MCF 10A (cell line): ENCODE results near the gene CDK5RAP3. TPM values are rescaled to one million over a fixed set of nuclear protein-coding genes. Genes with fewer than 3 reads are reported as not detected.

Experiments
- BruUV-seq: library from RNA; stranded (reverse); fragments of 400-500 nt; replicated peaks from 2 replicates; lab custom pipeline; 2021; lab: Mats Ljungman, UMichigan
- CTCF ChIA-PET: fragments of 300-600 bp; sonication (Branson Sonifier 250); formaldehyde crosslinking; extraction: SDS; loops from one replicate; lab custom pipeline; 2021; ENCODE audit warnings: antibody characterized with exemption, inconsistent platforms; lab: Yijun Ruan, JAX
- POLR2A ChIA-PET: fragments of 300-600, 350-650 bp; sonication (Branson Sonifier 250); formaldehyde crosslinking; extraction: SDS; loops from one replicate; lab custom pipeline; 2020; ENCODE audit warnings: antibody characterized with exemption, inconsistent platforms; lab: Yijun Ruan, JAX
- DNase-seq: peaks from one replicate; pipeline ENCODE4 v3.0.0-alpha.2; 2018; ENCODE audit not compliant: unreplicated experiment
- H3K27ac Mint-ChIP-seq: one replicate; pipeline ENCODE4 v1.8.0; 2022; ENCODE audit warnings: mild to moderate bottlenecking, low read depth, mixed read lengths; ENCODE audit not compliant: unreplicated experiment
- H3K27me3 Mint-ChIP-seq: one replicate; pipeline ENCODE4 v1.8.0; 2022; ENCODE audit warnings: mixed read lengths; ENCODE audit not compliant: insufficient read depth, unreplicated experiment
- H3K36me3 Mint-ChIP-seq: one replicate; pipeline ENCODE4 v1.8.0; 2022; ENCODE audit warnings: mild to moderate bottlenecking, moderate library complexity, mixed read lengths; ENCODE audit not compliant: insufficient read depth, unreplicated experiment
- H3K4me1 Mint-ChIP-seq: one replicate; pipeline ENCODE4 v1.8.0; 2022; ENCODE audit warnings: mixed read lengths; ENCODE audit not compliant: insufficient read depth, unreplicated experiment
- H3K4me3 Mint-ChIP-seq: one replicate; pipeline ENCODE4 v1.8.0; 2022; ENCODE audit warnings: mild to moderate bottlenecking, moderate library complexity, mixed read lengths; ENCODE audit not compliant: unreplicated experiment
- H3K9me3 Mint-ChIP-seq: one replicate; pipeline ENCODE4 v1.8.0; 2022; ENCODE audit warnings: mixed read lengths; ENCODE audit not compliant: unreplicated experiment
- intact Hi-C: fragments of 100-400 bp; cut with micrococcal nuclease; formaldehyde crosslinking; loops from 2 replicates; pipeline ENCODE4 v1.14.1; 2022
- total RNA-seq: library from RNA; stranded (reverse); gene quantifications from 2 replicates; pipeline ENCODE4 v1.2.3, GENCODE V29; 2022
- TF ChIP-seq, protein P1 (sequence below): fragments of 200-600 bp; IDR thresholded peaks from one replicate; pipeline ENCODE4 v1.8.0; 2022; ENCODE audit warnings: antibody characterized with exemption, mild to moderate bottlenecking; ENCODE audit not compliant: unreplicated experiment

CDK5RAP3 gene
- total RNA-seq, 1 experiment from 2014 or later = 132 TPM

DNA sequence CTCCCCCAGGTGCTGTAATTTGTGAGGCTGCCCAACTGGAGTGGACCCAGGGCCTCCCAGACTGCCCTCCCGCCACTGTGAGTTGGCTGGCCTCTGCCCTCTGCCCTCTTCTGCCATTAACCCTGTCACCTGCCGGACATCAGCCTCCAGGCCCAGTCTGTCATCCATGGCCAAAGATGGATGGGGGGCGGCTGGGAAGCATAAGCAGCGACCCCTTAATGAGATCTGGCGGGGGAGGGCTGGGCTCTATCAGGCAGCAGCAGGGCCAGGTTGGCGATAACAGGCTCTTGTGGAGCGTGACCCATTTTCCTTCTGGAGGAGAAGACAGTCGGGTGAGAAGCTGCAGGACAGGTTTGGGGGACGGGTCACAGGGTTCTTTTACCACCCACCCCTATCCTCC lies 25.3 kb downstream of the CDK5RAP3 start:
- no TSS peak for BruUV-seq
- H3K27ac Mint-ChIP-seq = no peak overlapping the region
- ChIA-PET CTCF (interaction anchor here (0.7 to 3.4 kb wide), 2 partner anchors 15 to 18 kb away, joined by 4 to 19 read pairs; no protein-coding TSS in a partner anchor), POLR2A (no interaction called here)
- no peaks in the 10 kb centered on the region for H3K9me3 Mint-ChIP-seq
- no peak for DNase-seq
- H3K36me3 Mint-ChIP-seq = no peaks in the 10 kb centered on the region
- H3K27me3 Mint-ChIP-seq = no peaks in the 10 kb centered on the region
- TF ChIP-seq, protein P1, sequence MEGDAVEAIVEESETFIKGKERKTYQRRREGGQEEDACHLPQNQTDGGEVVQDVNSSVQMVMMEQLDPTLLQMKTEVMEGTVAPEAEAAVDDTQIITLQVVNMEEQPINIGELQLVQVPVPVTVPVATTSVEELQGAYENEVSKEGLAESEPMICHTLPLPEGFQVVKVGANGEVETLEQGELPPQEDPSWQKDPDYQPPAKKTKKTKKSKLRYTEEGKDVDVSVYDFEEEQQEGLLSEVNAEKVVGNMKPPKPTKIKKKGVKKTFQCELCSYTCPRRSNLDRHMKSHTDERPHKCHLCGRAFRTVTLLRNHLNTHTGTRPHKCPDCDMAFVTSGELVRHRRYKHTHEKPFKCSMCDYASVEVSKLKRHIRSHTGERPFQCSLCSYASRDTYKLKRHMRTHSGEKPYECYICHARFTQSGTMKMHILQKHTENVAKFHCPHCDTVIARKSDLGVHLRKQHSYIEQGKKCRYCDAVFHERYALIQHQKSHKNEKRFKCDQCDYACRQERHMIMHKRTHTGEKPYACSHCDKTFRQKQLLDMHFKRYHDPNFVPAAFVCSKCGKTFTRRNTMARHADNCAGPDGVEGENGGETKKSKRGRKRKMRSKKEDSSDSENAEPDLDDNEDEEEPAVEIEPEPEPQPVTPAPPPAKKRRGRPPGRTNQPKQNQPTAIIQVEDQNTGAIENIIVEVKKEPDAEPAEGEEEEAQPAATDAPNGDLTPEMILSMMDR = no peak
- intact Hi-C loops = no loop called here
- H3K4me1 Mint-ChIP-seq = no peaks in the 10 kb centered on the region
- H3K4me3 Mint-ChIP-seq = no peak overlapping the region

DNA sequence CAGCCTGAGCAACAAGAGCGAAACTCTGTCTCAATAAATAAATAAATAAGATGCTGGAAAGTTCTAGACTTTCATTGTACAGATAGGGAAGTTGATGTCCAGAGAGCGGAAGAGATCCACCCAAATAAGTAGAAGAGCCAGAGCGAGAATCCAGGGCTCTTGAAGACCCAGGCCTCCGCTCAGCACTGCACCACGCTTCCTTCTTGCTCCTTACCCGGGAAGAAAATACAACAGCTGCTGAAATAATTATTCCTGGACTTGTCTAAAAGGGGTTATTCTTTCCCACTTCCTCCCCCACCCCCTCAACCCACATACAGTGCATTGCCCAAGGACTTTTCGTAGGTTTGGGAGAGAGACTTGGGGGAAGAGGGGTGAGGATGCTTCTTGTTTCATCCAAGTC lies 26.7 kb downstream of the CDK5RAP3 start:
- TF ChIP-seq, protein P1 = no peak
- ChIA-PET CTCF (interaction anchor here (0.6 to 3.4 kb wide), 2 partner anchors 19 to 24 kb away, joined by 4 to 19 read pairs; no protein-coding TSS in a partner anchor), POLR2A (no interaction called here)
- no peak overlapping the region for H3K27ac Mint-ChIP-seq
- no peak for DNase-seq
- peaks cover 4% of the 10 kb centered on the region for H3K4me1 Mint-ChIP-seq
- H3K9me3 Mint-ChIP-seq = no peaks in the 10 kb centered on the region
- no TSS peak for BruUV-seq
- no peak overlapping the region for H3K4me3 Mint-ChIP-seq
- intact Hi-C loops = no loop called here
- H3K27me3 Mint-ChIP-seq = no peaks in the 10 kb centered on the region
- H3K36me3 Mint-ChIP-seq = no peaks in the 10 kb centered on the region

- Mint-ChIP-seq H3K4me1 (peaks cover 8% of the 10 kb centered on the region), H3K36me3 (no peaks in the 10 kb centered on the region), H3K27me3 (no peaks in the 10 kb centered on the region), H3K27ac (no peak overlapping the region), H3K4me3 (no peak overlapping the region), H3K9me3 (no peaks in the 10 kb centered on the region)
- ChIA-PET POLR2A (no interaction called here), CTCF (interaction anchor here (3.4 kb wide), 1 partner anchor 19 kb away, joined by 19 read pairs; no protein-coding TSS in a partner anchor)
- DNase-seq = no peak
- intact Hi-C loops = no loop called here
- BruUV-seq = no TSS peak
- TF ChIP-seq, protein P1 = no peak
These were observed 27.1 kb downstream of the CDK5RAP3 start for GRCh38 chr17:47998044-47998443.

DNA sequence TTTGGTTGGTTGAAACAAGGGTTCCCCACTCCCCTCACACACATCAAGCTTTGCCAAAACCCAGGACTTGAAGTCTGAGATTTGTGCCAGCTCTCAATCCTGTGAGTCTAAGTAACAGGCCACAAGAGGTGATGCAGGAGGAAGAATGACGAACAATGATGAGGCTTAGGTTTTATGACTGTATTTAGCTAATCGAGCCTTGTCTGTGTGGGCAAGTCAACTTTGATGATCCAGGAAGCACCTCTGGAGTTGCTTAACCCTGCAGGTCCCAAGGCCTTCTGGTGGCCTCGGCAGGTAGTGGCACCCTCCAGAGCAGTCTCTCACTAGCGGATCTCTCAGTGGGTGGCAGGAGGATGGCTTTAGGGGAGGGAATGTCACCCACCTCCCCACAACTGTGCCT lies 28.7 kb downstream of the CDK5RAP3 start:
- CTCF ChIA-PET = interaction anchor here (0.6 to 3.3 kb wide), 6 partner anchors 14 to 885 kb away, joined by 3 to 17 read pairs (median 4); partner anchors contain the start of genes CDK5RAP3 and SCRN2
- H3K4me1 Mint-ChIP-seq = peaks cover 8% of the 10 kb centered on the region
- H3K4me3 Mint-ChIP-seq = no peak overlapping the region
- POLR2A ChIA-PET = interaction anchor here (0.5 to 1.2 kb wide), 3 partner anchors 14 to 30 kb away, joined by 3 to 4 read pairs (median 4); no protein-coding TSS in a partner anchor
- H3K36me3 Mint-ChIP-seq = no peaks in the 10 kb centered on the region
- DNase-seq = no peak
- intact Hi-C loops = no loop called here
- no peak overlapping the region for H3K27ac Mint-ChIP-seq
- BruUV-seq = no TSS peak
- no peaks in the 10 kb centered on the region for H3K27me3 Mint-ChIP-seq
- H3K9me3 Mint-ChIP-seq = no peaks in the 10 kb centered on the region
- TF ChIP-seq, protein P1 = no peak
